GM21381 (cell line): ENCODE results near the gene IQSEC1.

Experiments used
- ATAC-seq: cut with Tn5 transposase; IDR thresholded peaks from one replicate; pipeline ENCODE4 v1.9.1; 2021; ENCODE audit warnings: mild to moderate bottlenecking, moderate library complexity; ENCODE audit not compliant: unreplicated experiment

The IQSEC1 gene

GRCh38 chr3:13007251-13007941, 65.8 kb downstream of the IQSEC1 start:
- ATAC-seq, result no peak

- ATAC-seq, result no peak
Measured at GRCh38 chr3:13006216-13006990, 66.8 kb downstream of the IQSEC1 start.

- no peak for ATAC-seq
Measured at GRCh38 chr3:13005301-13005700, 67.9 kb downstream of the IQSEC1 start.

- no peak for ATAC-seq
Measured at GRCh38 chr3:13004376-13004775, 68.9 kb downstream of the IQSEC1 start.

GRCh38 chr3:13003608-13004007, 69.6 kb downstream of the IQSEC1 start:
- ATAC-seq, result no peak

- ATAC-seq, result peak; percentile 44
Measured at GRCh38 chr3:13002398-13003124, 70.7 kb downstream of the IQSEC1 start.

- ATAC-seq, result peak; percentile 46
Measured at GRCh38 chr3:12999147-13000140, 73.8 kb downstream of the IQSEC1 start.

GRCh38 chr3:12998648-12999047, 74.6 kb downstream of the IQSEC1 start:
- ATAC-seq, result no peak

GRCh38 chr3:12997387-12997786, 75.8 kb downstream of the IQSEC1 start:
- no peak for ATAC-seq

- no peak for ATAC-seq
Measured at GRCh38 chr3:12996181-12996506, 77.1 kb downstream of the IQSEC1 start.

- ATAC-seq, result no peak
Measured at GRCh38 chr3:12995389-12996180, 77.6 kb downstream of the IQSEC1 start.

GRCh38 chr3:12994607-12995388, 78.4 kb downstream of the IQSEC1 start:
- peak; percentile 62 for ATAC-seq

GRCh38 chr3:12994357-12994606, 78.9 kb downstream of the IQSEC1 start:
- no peak for ATAC-seq

GRCh38 chr3:12993517-12994356, 79.5 kb downstream of the IQSEC1 start:
- no peak for ATAC-seq

GRCh38 chr3:12992629-12993516, 80.4 kb downstream of the IQSEC1 start:
- ATAC-seq, result no peak

GRCh38 chr3:12991861-12992281, 81.4 kb downstream of the IQSEC1 start:
- ATAC-seq, result no peak

- ATAC-seq, result no peak
Measured at GRCh38 chr3:12991481-12991837, 81.8 kb downstream of the IQSEC1 start.
